ENCODE measurements around the gene FAM118B.

FAM118B gene

DNA sequence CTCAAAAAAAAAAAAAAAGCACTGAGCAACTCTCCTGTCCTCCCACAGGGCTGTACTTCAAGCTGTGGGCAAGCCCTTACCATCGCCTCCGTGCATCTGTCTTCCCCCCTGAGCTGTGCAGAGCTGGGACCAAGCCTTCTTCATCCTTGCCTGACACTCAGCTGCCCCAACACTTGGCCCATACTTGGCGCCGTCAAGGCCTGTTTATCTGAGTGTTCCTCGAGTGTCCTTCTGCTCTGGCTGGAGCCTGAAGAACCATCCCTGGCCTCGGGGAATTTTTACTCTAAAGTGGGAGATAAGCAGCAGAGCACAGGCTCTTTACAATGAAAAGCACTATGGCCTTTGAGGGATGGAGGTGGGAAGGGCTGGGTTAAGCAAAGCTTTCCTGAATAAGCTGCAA is 69.7 kb downstream of the FAM118B start:
- no peak overlapping the region for H3K56ac ChIP-seq (ENCODE audit: low read length)
- H3K4me3 ChIP-seq (ENCODE audit: low read length): no peak overlapping the region
- no peak overlapping the region for H3K4me2 ChIP-seq (ENCODE audit: low read length)
- no peaks in the 10 kb centered on the region for H3K27me3 ChIP-seq (ENCODE audit: insufficient read depth, low read length, poor library complexity)
- no peak overlapping the region for H3K9ac ChIP-seq (ENCODE audit: low read length)
- peaks cover 7% of the 10 kb centered on the region for H3K4me1 ChIP-seq (ENCODE audit: control insufficient read depth, low read depth, low read length)
- H4K8ac ChIP-seq (ENCODE audit: low read depth, low read length): no peak overlapping the region
- no peak overlapping the region for H3K4ac ChIP-seq (ENCODE audit: low read depth, low read length)
- no peak overlapping the region for H2BK120ac ChIP-seq (ENCODE audit: low read depth, low read length)
- no CpG with 5 or more reads among the region's 6 CpGs for WGBS (ENCODE audit: extremely low coverage, insufficient coverage, low lambda C conversion rate)
- H3K79me2 ChIP-seq (ENCODE audit: control insufficient read depth, insufficient read depth, low read length): no peaks in the 10 kb centered on the region
- H3K18ac ChIP-seq (ENCODE audit: low read length): no peak overlapping the region
- no peak overlapping the region for H2AK5ac ChIP-seq (ENCODE audit: low read length)
- no peak overlapping the region for H2BK5ac ChIP-seq (ENCODE audit: low read length)
- DNase-seq: no peak
- no peak overlapping the region for H4K5ac ChIP-seq (ENCODE audit: low read length)
- no peak overlapping the region for H3K27ac ChIP-seq (ENCODE audit: low read depth, low read length)
- H3K23ac ChIP-seq (ENCODE audit: low read length): no peak overlapping the region
- H3K36me3 ChIP-seq (ENCODE audit: control insufficient read depth, insufficient read depth, low read length): no peaks in the 10 kb centered on the region
- no peak overlapping the region for H2BK15ac ChIP-seq (replicated peaks; ENCODE audit: low read depth)
- no peaks in the 10 kb centered on the region for H3K79me1 ChIP-seq (ENCODE audit: low read length)

- Histone ChIP-seq H3K27ac (ENCODE audit: low read depth, low read length) (no peak overlapping the region), H3K27me3 (ENCODE audit: insufficient read depth, low read length, poor library complexity) (no peaks in the 10 kb centered on the region)
Observed at GRCh38 chr11:126281666-126282175, 70.1 kb downstream of the FAM118B start.

GRCh38 chr11:126282361-126282735 is 70.8 kb downstream of the FAM118B start:
- H3K4me3 ChIP-seq (ENCODE audit: low read length): peak overlapping the region; percentile 66
- peak overlapping the region; percentile 47 for H4K5ac ChIP-seq (ENCODE audit: low read length)
- H3K27ac ChIP-seq (ENCODE audit: low read depth, low read length): no peak overlapping the region
- peak overlapping the region; percentile 95 for H3K56ac ChIP-seq (ENCODE audit: low read length)
- no peaks in the 10 kb centered on the region for H3K27me3 ChIP-seq (ENCODE audit: insufficient read depth, low read length, poor library complexity)
- H3K9ac ChIP-seq (ENCODE audit: low read length): peak overlapping the region; percentile 83
- H2BK15ac ChIP-seq (replicated peaks; ENCODE audit: low read depth): no peak overlapping the region
- DNase-seq: peak; percentile 52
- no peak overlapping the region for H2BK120ac ChIP-seq (ENCODE audit: low read depth, low read length)
- no peak overlapping the region for H2BK5ac ChIP-seq (ENCODE audit: low read length)
- no peak overlapping the region for H2AK5ac ChIP-seq (ENCODE audit: low read length)
- H3K79me2 ChIP-seq (ENCODE audit: control insufficient read depth, insufficient read depth, low read length): no peaks in the 10 kb centered on the region
- no peak overlapping the region for H3K4ac ChIP-seq (ENCODE audit: low read depth, low read length)
- peak overlapping the region; percentile 86 for H3K4me2 ChIP-seq (ENCODE audit: low read length)
- no CpG with 5 or more reads among the region's 15 CpGs for WGBS (ENCODE audit: extremely low coverage, insufficient coverage, low lambda C conversion rate)
- peaks cover 7% of the 10 kb centered on the region for H3K4me1 ChIP-seq (ENCODE audit: control insufficient read depth, low read depth, low read length)
- no peaks in the 10 kb centered on the region for H3K79me1 ChIP-seq (ENCODE audit: low read length)
- H4K8ac ChIP-seq (ENCODE audit: low read depth, low read length): peak overlapping the region; percentile 94
- no peak overlapping the region for H3K18ac ChIP-seq (ENCODE audit: low read length)
- peak overlapping the region; percentile 59 for H3K23ac ChIP-seq (ENCODE audit: low read length)
- H3K36me3 ChIP-seq (ENCODE audit: control insufficient read depth, insufficient read depth, low read length): no peaks in the 10 kb centered on the region

More at GRCh38 chr11:126281666-126282175, 70.1 kb downstream of the FAM118B start:
- Histone ChIP-seq H3K79me2 (ENCODE audit: control insufficient read depth, insufficient read depth, low read length) (no peaks in the 10 kb centered on the region), H3K23ac (ENCODE audit: low read length) (no peak overlapping the region), H3K18ac (ENCODE audit: low read length) (no peak overlapping the region), H3K4me2 (ENCODE audit: low read length) (no peak overlapping the region), H2BK120ac (ENCODE audit: low read depth, low read length) (no peak overlapping the region), H3K36me3 (ENCODE audit: control insufficient read depth, insufficient read depth, low read length) (no peaks in the 10 kb centered on the region), H4K5ac (ENCODE audit: low read length) (peak overlapping the region; percentile 47), H3K79me1 (ENCODE audit: low read length) (no peaks in the 10 kb centered on the region), H3K4me3 (ENCODE audit: low read length) (no peak overlapping the region), H3K4ac (ENCODE audit: low read depth, low read length) (no peak overlapping the region), H2AK5ac (ENCODE audit: low read length) (no peak overlapping the region), H3K9ac (ENCODE audit: low read length) (peak overlapping the region; percentile 83), H2BK5ac (ENCODE audit: low read length) (no peak overlapping the region), H2BK15ac (replicated peaks; ENCODE audit: low read depth) (no peak overlapping the region), H4K8ac (ENCODE audit: low read depth, low read length) (no peak overlapping the region), H3K56ac (ENCODE audit: low read length) (peak overlapping the region; percentile 95), H3K4me1 (ENCODE audit: control insufficient read depth, low read depth, low read length) (peaks cover 7% of the 10 kb centered on the region)
- DNase-seq: no peak
- no CpG with 5 or more reads among the region's 10 CpGs for WGBS (ENCODE audit: extremely low coverage, insufficient coverage, low lambda C conversion rate)

- Histone ChIP-seq H2BK15ac (replicated peaks; ENCODE audit: low read depth) (no peak within 1 kb of the TSS), H2BK5ac (ENCODE audit: low read length) (peak within 1 kb of the TSS; percentile 46), H3K36me3 (ENCODE audit: control insufficient read depth, insufficient read depth, low read length) (no peaks in the 10 kb centered on the region), H3K27ac (ENCODE audit: low read depth, low read length) (no peak within 1 kb of the TSS), H3K27me3 (ENCODE audit: insufficient read depth, low read length, poor library complexity) (no peaks in the 10 kb centered on the region), H3K18ac (ENCODE audit: low read length) (peak within 1 kb of the TSS; percentile 94), H3K4me3 (ENCODE audit: low read length) (peak within 1 kb of the TSS; percentile 66), H3K23ac (ENCODE audit: low read length) (peak within 1 kb of the TSS; percentile 59), H3K4me1 (ENCODE audit: control insufficient read depth, low read depth, low read length) (peaks cover 7% of the 10 kb centered on the region), H3K4me2 (ENCODE audit: low read length) (peak within 1 kb of the TSS; percentile 95), H3K4ac (ENCODE audit: low read depth, low read length) (peak within 1 kb of the TSS; percentile 63), H4K5ac (ENCODE audit: low read length) (peak within 1 kb of the TSS; percentile 47), H2AK5ac (ENCODE audit: low read length) (peak within 1 kb of the TSS; percentile 38), H3K56ac (ENCODE audit: low read length) (peak within 1 kb of the TSS; percentile 95), H3K79me2 (ENCODE audit: control insufficient read depth, insufficient read depth, low read length) (no peaks in the 10 kb centered on the region), H4K8ac (ENCODE audit: low read depth, low read length) (peak within 1 kb of the TSS; percentile 94), H2BK120ac (ENCODE audit: low read depth, low read length) (no peak within 1 kb of the TSS), H3K9ac (ENCODE audit: low read length) (peak within 1 kb of the TSS; percentile 83), H3K79me1 (ENCODE audit: low read length) (no peaks in the 10 kb centered on the region)
- no CpG with 5 or more reads among the region's 82 CpGs for WGBS (ENCODE audit: extremely low coverage, insufficient coverage, low lambda C conversion rate)
- DNase-seq: peak; percentile 63
Observed at GRCh38 chr11:126282736-126283591, 71.4 kb downstream of the FAM118B start, which contains the start of gene TIRAP. TSS of gene TIRAP (plus strand) at chr11:126283093. CDS start at chr11:126290895, 7,802 bp downstream.

DNA sequence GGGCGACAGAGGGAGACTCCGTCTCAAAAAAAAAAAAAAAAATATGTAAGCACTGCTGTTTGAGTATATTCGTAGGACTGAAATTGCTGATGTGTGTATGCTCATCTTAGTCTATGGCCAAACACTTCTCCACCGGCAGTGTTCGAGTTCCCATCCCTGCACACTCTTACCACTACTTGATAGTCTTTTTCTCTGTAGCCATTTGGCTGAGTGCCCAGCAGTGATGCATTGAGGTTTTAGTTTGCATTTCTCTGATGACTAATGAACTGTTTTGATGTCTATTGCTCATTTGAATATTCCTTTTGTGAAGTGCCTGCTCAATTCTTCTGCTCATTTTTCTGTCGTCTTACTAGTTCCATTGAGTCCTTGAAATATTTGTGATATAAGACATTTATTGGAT is 73.2 kb downstream of the FAM118B start:
- DNase-seq: no peak
- no peak overlapping the region for H3K9ac ChIP-seq (ENCODE audit: low read length)
- H3K4me2 ChIP-seq (ENCODE audit: low read length): no peak overlapping the region
- no peak overlapping the region for H3K27ac ChIP-seq (ENCODE audit: low read depth, low read length)
- no peak overlapping the region for H3K18ac ChIP-seq (ENCODE audit: low read length)
- H4K5ac ChIP-seq (ENCODE audit: low read length): no peak overlapping the region
- WGBS (ENCODE audit: extremely low coverage, insufficient coverage, low lambda C conversion rate): no CpG with 5 or more reads among the region's 6 CpGs
- no peak overlapping the region for H2BK5ac ChIP-seq (ENCODE audit: low read length)
- no peak overlapping the region for H2BK120ac ChIP-seq (ENCODE audit: low read depth, low read length)
- H3K79me1 ChIP-seq (ENCODE audit: low read length): no peaks in the 10 kb centered on the region
- H3K4me1 ChIP-seq (ENCODE audit: control insufficient read depth, low read depth, low read length): peaks cover 7% of the 10 kb centered on the region
- no peaks in the 10 kb centered on the region for H3K27me3 ChIP-seq (ENCODE audit: insufficient read depth, low read length, poor library complexity)
- no peak overlapping the region for H2AK5ac ChIP-seq (ENCODE audit: low read length)
- H3K23ac ChIP-seq (ENCODE audit: low read length): no peak overlapping the region
- H3K4me3 ChIP-seq (ENCODE audit: low read length): no peak overlapping the region
- H3K36me3 ChIP-seq (ENCODE audit: control insufficient read depth, insufficient read depth, low read length): no peaks in the 10 kb centered on the region
- no peak overlapping the region for H4K8ac ChIP-seq (ENCODE audit: low read depth, low read length)
- H2BK15ac ChIP-seq (replicated peaks; ENCODE audit: low read depth): no peak overlapping the region
- no peak overlapping the region for H3K56ac ChIP-seq (ENCODE audit: low read length)
- H3K4ac ChIP-seq (ENCODE audit: low read depth, low read length): no peak overlapping the region
- H3K79me2 ChIP-seq (ENCODE audit: control insufficient read depth, insufficient read depth, low read length): no peaks in the 10 kb centered on the region

Data from mesendoderm (in vitro differentiated cells).